GM12873 (cell line): ENCODE results near the gene IKZF1.

Experiments used
- CTCF ChIP-seq: IDR thresholded peaks from 2 replicates; pipeline ENCODE4 v1.5.1; 2012; ENCODE audit warnings: low read depth, mild to moderate bottlenecking, moderate library complexity, low read length, control low read depth; ENCODE audit not compliant: insufficient read depth; ENCODE audit errors: missing control alignments

The IKZF1 gene

DNA sequence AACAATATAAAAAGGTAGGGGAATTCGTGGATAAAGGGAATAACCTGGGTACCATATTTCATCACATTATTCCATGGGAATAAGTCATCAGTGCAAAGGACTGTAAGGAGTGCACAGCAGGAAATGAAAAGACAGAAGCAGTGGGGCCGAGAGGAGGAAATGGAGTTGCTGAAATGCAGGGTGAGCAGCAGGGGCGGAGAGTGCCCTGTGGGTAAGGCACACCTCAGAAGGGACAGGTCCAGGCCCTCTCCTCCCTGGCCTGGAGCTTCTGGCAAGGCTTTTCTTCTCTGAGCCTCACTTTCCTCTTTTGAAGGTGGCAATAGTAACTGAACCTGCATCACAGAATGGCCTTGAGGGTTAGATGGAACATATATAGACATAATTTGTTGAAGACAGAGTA is 26.2 kb downstream of the IKZF1 start:
- no peak for TF ChIP-seq CTCF

- TF ChIP-seq CTCF: no peak
These were observed 27.2 kb downstream of the IKZF1 start for GRCh38 chr7:50331564-50332208.

DNA sequence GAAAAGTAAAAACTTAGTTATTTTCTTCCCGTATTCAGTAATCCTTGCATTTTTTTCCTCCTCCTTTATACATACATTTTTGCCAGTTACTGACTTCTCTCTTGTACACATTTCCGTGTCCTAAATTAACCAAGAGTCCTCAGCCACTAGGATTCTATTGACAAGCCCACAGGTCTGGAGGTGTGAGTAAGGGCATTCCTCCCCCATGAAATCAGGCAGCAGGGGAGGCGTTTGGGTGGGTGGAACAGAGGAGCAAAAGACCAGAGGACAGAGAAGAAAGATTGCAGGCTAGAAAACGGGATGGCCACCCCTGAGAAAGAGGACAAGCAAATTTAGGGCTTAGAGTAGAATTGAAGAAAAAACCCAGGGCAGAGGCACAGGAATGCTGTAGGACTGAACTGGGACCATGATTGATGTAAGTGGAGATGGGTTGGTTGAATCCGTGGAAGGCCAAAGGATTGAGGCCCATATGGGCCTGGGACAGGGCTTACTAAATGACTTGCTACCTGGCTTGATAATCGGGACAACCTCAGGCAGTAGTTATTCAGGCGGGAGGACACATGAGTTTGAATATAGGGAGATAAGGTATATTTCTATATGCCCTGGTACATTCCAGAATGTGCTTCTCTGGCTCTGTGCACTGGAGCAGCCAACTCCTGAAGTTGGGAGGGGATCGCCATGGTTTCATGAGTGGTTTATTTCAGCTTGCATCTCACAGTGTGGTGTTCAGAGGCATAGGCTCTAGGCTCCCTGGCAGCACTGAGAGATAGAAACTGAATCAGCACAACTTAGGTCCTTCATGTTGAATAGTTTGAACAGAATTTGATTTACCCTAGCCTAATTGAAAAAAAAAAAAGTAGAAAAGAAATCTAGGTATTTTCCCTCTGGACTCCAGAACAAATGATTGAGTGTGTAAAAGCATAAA is 28.0 kb downstream of the IKZF1 start:
- TF ChIP-seq CTCF: no peak

- no peak for TF ChIP-seq CTCF
These were observed 28.7 kb downstream of the IKZF1 start for GRCh38 chr7:50333221-50333651.

GRCh38 chr7:50334341-50334994 is 30.0 kb downstream of the IKZF1 start:
- TF ChIP-seq CTCF: no peak

- TF ChIP-seq CTCF: no peak
These were observed 30.8 kb downstream of the IKZF1 start for GRCh38 chr7:50335230-50335794.
